ENCODE data around the gene PDE7B. TPM values are rescaled to one million over a fixed set of nuclear protein-coding genes. Genes with fewer than 3 reads are reported as not detected.

The PDE7B gene
- total and polyA plus RNA-seq, 2 donors (not counting 1 experiment from before 2014, with no cell fraction given): 2.6 to 7.5 TPM

- Histone ChIP-seq H3K4me1 (ENCODE audit: control insufficient read depth in 2 of 2, insufficient read depth in 2 of 2, low read length in 2 of 2) (no peaks in the 10 kb centered on the region), H3K27me3 (replicated peaks in 1 of 4; ENCODE audit: control extremely low read depth in 1 of 4, control insufficient read depth in 3 of 4, insufficient read depth in 4 of 4, low read length in 3 of 4) (no peaks in the 10 kb centered on the region), H3K4me2 (replicated peaks; ENCODE audit: low read depth, low read length, poor library complexity, severe bottlenecking) (no peak overlapping the region), H3K79me2 (ENCODE audit: control insufficient read depth, insufficient read depth, low read length) (no peaks in the 10 kb centered on the region), H3K27ac (ENCODE audit: low read length in 2 of 2) (no peak overlapping the region), H3K9ac (ENCODE audit: low read length) (no peak overlapping the region), H3K9me3 (ENCODE audit: control extremely low read depth in 1 of 3, control insufficient read depth in 2 of 3, insufficient read depth in 1 of 3, low read length in 2 of 3) (no peaks in the 10 kb centered on the region), H4K20me1 (ENCODE audit: control insufficient read depth, insufficient read depth, low read length, poor library complexity, severe bottlenecking) (no peaks in the 10 kb centered on the region), H3K4me3 (ENCODE audit: control extremely low read depth in 1 of 5, extremely low read depth in 1 of 5, insufficient read depth in 1 of 5, low read depth in 2 of 5, low read length in 4 of 5) (no peak overlapping the region), H3K36me3 (replicated peaks in 1 of 2; ENCODE audit: control extremely low read depth in 1 of 2, control insufficient read depth in 1 of 2, extremely low read depth in 1 of 2, insufficient read depth in 2 of 2, low read length in 1 of 2) (no peaks in the 10 kb centered on the region), H2AFZ (ENCODE audit: insufficient read depth, low read depth, low read length, poor library complexity, severe bottlenecking) (no peak overlapping the region)
- WGBS (ENCODE audit: insufficient coverage): no CpG with 5 or more reads among the region's 1 CpG
- H3K9me3 Mint-ChIP-seq (ENCODE audit: insufficient read depth): no peaks in the 10 kb centered on the region
- no peaks in the 10 kb centered on the region for H3K4me1 Mint-ChIP-seq
- DNase-seq: no peak
- H3K27me3 Mint-ChIP-seq: no peaks in the 10 kb centered on the region
- CTCF ChIA-PET: no interaction called here
- no peak overlapping the region for H3K4me3 Mint-ChIP-seq
- intact Hi-C loops (cut with micrococcal nuclease): no loop called here
- POLR2A ChIA-PET: no interaction called here
- no peak overlapping the region for H3K27ac Mint-ChIP-seq
- no peak for ATAC-seq (ENCODE audit: low read depth)
- TF ChIP-seq EZH2 (IDR thresholded peaks at IDR 0.05; ENCODE audit: borderline replicate concordance, insufficient read depth, low read depth, low read length, poor library complexity, severe bottlenecking): no peak
- no peak for TF ChIP-seq CTCF (IDR thresholded peaks at IDR 0.05)
Measured at GRCh38 chr6:135941275-135942025, 89.9 kb downstream of the PDE7B start.

DNA sequence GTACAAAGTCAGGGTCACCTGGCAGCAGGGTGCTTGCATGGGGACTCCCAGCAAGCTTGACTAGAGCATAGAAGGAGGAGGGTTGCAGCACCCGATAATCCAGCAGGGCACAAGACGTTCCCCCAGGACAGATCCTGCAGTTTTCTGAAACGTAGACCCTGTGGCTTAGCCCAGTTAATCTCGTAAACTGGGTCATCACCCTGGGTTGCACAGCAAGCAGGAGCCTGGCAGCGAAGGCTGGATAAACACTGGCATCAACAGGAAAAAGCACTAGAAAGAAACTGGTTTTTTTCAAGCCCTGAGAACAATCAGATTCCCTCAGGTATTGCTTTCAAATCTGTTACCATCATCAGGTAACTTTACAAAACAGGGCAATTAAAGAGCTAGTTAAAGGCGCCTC lies 92.6 kb downstream of the PDE7B start:
- ATAC-seq (ENCODE audit: low read depth): no peak
- H3K36me3 ChIP-seq (replicated peaks in 1 of 2; ENCODE audit: control extremely low read depth in 1 of 2, control insufficient read depth in 1 of 2, extremely low read depth in 1 of 2, insufficient read depth in 2 of 2, low read length in 1 of 2): peaks cover 0 to 2% of the 10 kb centered on the region in 2 experiments
- no peak overlapping the region for H3K4me2 ChIP-seq (replicated peaks; ENCODE audit: low read depth, low read length, poor library complexity, severe bottlenecking)
- H3K27ac Mint-ChIP-seq: no peak overlapping the region
- no peaks in the 10 kb centered on the region for H3K27me3 Mint-ChIP-seq
- H3K4me1 ChIP-seq (ENCODE audit: control insufficient read depth in 2 of 2, insufficient read depth in 2 of 2, low read length in 2 of 2): no peaks in the 10 kb centered on the region
- H3K79me2 ChIP-seq (ENCODE audit: control insufficient read depth, insufficient read depth, low read length): no peaks in the 10 kb centered on the region
- no peaks in the 10 kb centered on the region for H3K4me1 Mint-ChIP-seq
- H4K20me1 ChIP-seq (ENCODE audit: control insufficient read depth, insufficient read depth, low read length, poor library complexity, severe bottlenecking): no peaks in the 10 kb centered on the region
- H3K9ac ChIP-seq (ENCODE audit: low read length): no peak overlapping the region
- H3K4me3 ChIP-seq (ENCODE audit: control extremely low read depth in 1 of 5, extremely low read depth in 1 of 5, insufficient read depth in 1 of 5, low read depth in 2 of 5, low read length in 4 of 5): no peak overlapping the region
- H3K27ac ChIP-seq (ENCODE audit: low read length in 2 of 2): no peak overlapping the region
- H3K27me3 ChIP-seq (replicated peaks in 1 of 4; ENCODE audit: control extremely low read depth in 1 of 4, control insufficient read depth in 3 of 4, insufficient read depth in 4 of 4, low read length in 3 of 4): no peaks in the 10 kb centered on the region
- WGBS (ENCODE audit: insufficient coverage): 93% methylated on average over 5 of the region's 6 CpGs
- no peak overlapping the region for H2AFZ ChIP-seq (ENCODE audit: insufficient read depth, low read depth, low read length, poor library complexity, severe bottlenecking)
- no peaks in the 10 kb centered on the region for H3K9me3 ChIP-seq (ENCODE audit: control extremely low read depth in 1 of 3, control insufficient read depth in 2 of 3, insufficient read depth in 1 of 3, low read length in 2 of 3)
- H3K9me3 Mint-ChIP-seq (ENCODE audit: insufficient read depth): no peaks in the 10 kb centered on the region
- POLR2A ChIA-PET: no interaction called here
- TF ChIP-seq EZH2 (IDR thresholded peaks at IDR 0.05; ENCODE audit: borderline replicate concordance, insufficient read depth, low read depth, low read length, poor library complexity, severe bottlenecking): no peak
- TF ChIP-seq CTCF (IDR thresholded peaks at IDR 0.05): no peak
- H3K4me3 Mint-ChIP-seq: no peak overlapping the region
- intact Hi-C loops (cut with micrococcal nuclease): no loop called here
- CTCF ChIA-PET: no interaction called here
- DNase-seq: no peak
